ENCODE measurements around the gene RIN2.
A peak's percentile ranks its signal among the peaks of the same experiment; 100 is the strongest.

Gene RIN2

GRCh38 chr20:19782669-19783068 lies 24.6 kb downstream of the RIN2 start:
- no peak for TF ChIP-seq CTCF (IDR thresholded peaks at IDR 0.05; ENCODE audit: insufficient read depth, low read depth, low read length, missing control alignments)
- no peak for DNase-seq (ENCODE audit: low read depth)
- no peak overlapping the region for H3K4me3 ChIP-seq (ENCODE audit: low read length)

- peak; percentile 65 for DNase-seq (ENCODE audit: low read depth)
- no peak overlapping the region for H3K4me3 ChIP-seq (ENCODE audit: low read length)
- no peak for TF ChIP-seq CTCF (IDR thresholded peaks at IDR 0.05; ENCODE audit: insufficient read depth, low read depth, low read length, missing control alignments)
Measured at GRCh38 chr20:19783966-19784401, 25.9 kb downstream of the RIN2 start.

- no peak overlapping the region for H3K4me3 ChIP-seq (ENCODE audit: low read length)
- peak; percentile 75 for TF ChIP-seq CTCF (IDR thresholded peaks at IDR 0.05; ENCODE audit: insufficient read depth, low read depth, low read length, missing control alignments)
- peak; percentile 91 for DNase-seq (ENCODE audit: low read depth)
Measured at GRCh38 chr20:19784511-19785172, 26.6 kb downstream of the RIN2 start.

GRCh38 chr20:19785173-19785982 lies 27.3 kb downstream of the RIN2 start:
- DNase-seq (ENCODE audit: low read depth), result no peak

GRCh38 chr20:19785983-19786285 lies 27.9 kb downstream of the RIN2 start:
- no peak overlapping the region for H3K4me3 ChIP-seq (ENCODE audit: low read length)
- DNase-seq (ENCODE audit: low read depth), result no peak
- no peak for TF ChIP-seq CTCF (IDR thresholded peaks at IDR 0.05; ENCODE audit: insufficient read depth, low read depth, low read length, missing control alignments)

More at GRCh38 chr20:19785173-19785982, 27.3 kb downstream of the RIN2 start:
- TF ChIP-seq CTCF (IDR thresholded peaks at IDR 0.05; ENCODE audit: insufficient read depth, low read depth, low read length, missing control alignments), result no peak
- no peak overlapping the region for H3K4me3 ChIP-seq (ENCODE audit: low read length)

GRCh38 chr20:19786311-19786710 lies 28.3 kb downstream of the RIN2 start:
- no peak overlapping the region for H3K4me3 ChIP-seq (ENCODE audit: low read length)
- DNase-seq (ENCODE audit: low read depth), result peak; percentile 82
- no peak for TF ChIP-seq CTCF (IDR thresholded peaks at IDR 0.05; ENCODE audit: insufficient read depth, low read depth, low read length, missing control alignments)
